Measurements from ENCODE around the gene ZNF512B.
"Not testable (repeated sequence)": the region's sequence is repeated elsewhere in the genome, so short reads cannot be mapped to it uniquely, and the experiment has no call there.

The ZNF512B gene

DNA sequence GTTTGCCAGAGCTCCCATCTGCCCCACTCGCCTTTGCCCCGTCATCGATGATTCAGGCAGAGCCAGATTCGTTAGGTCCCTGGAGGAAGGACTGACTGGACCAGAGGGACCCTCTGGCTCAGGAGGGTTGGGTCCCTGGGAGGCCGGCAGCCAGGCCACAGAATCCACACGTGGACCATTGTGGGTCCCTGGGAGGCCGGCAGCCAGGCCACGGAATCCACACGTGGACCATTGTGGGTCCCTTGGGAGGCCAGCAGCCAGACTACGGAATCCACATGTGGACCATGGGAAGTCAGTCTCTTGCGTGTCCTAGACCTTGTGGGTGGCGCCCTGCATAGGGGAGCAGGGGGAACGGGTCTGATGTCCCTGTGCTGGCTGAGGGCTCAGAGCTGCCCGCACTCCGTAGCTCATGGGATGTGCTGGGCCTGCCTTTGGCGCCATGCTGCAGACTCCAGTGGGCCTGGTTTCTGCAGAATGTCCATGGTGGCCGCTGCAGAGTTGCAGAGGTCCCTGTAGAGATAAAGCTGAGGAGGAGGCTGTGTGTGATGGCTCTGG lies 37.0 kb downstream of the ZNF512B start:
- DNase-seq (ENCODE audit: low read depth): no peak

DNA sequence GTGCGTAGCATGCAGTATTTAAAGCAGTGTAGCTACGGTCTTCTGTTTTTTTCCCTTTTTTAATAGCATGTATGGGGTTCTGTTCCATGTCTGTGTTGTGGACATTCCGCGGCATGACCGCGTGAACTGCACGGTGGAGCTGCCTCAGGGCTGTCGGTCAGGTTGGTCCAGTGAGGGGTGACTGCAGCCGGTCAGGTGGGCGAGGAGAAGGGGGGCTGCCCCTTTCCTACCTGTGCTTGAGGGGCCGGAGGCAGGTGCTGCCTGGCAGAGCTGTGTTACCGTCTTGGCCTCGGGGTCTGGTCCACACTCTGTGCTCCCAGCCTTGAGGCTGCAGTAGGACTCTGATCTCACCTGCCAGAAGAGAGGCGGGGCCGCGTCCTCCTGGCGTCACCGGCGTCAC lies 38.0 kb downstream of the ZNF512B start:
- DNase-seq (ENCODE audit: low read depth): no peak

DNA sequence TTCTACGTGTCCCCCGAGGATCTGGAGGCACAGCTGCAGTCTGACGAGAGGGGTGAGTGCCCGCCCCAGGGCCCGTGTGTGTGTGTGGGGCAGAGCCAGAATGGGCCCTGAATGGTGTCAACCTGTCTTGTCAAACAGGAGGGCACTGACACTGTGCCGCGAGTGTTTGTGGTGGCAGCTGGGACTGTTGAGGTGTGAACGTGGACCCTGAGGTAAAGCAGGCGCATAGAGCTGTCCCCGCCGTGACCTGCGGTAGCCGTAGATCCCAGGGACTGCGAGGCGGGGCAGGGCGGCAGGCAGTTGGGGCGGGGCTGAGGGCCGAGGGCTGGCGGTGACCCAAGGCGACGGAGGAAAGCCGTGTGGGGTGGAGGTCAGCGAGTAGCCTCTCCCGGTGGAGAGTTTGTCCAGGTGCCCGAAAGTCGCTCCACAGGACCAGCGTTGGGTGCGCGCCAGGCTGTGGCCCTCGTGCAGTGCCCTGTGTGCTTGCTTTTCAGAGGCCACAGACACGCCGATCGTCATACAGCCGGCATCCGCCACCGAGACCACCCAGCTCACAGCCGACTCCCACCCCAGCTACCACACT lies 38.7 kb downstream of the ZNF512B start:
- no peak for DNase-seq (ENCODE audit: low read depth)

DNA sequence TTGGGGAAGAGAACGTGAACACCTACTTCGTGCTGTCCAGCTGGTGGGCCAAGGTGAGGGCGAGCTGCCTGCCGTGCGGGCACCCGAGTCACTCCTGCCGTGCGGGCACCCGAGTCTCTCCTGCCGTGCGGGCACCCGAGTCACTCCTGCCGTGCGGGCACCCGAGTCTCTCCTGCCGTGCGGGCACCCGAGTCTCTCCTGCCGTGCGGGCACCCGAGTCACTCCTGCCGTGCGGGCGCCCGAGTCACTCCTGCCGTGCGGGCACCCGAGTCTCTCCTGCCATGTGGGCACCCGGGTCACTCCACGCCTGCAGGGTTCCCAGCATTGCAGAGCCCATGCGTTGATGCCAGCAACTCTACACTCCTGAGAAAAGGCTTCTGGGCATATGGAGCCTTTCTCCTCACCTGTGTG lies 40.3 kb downstream of the ZNF512B start:
- not testable (repeated sequence) for DNase-seq (ENCODE audit: low read depth)

DNA sequence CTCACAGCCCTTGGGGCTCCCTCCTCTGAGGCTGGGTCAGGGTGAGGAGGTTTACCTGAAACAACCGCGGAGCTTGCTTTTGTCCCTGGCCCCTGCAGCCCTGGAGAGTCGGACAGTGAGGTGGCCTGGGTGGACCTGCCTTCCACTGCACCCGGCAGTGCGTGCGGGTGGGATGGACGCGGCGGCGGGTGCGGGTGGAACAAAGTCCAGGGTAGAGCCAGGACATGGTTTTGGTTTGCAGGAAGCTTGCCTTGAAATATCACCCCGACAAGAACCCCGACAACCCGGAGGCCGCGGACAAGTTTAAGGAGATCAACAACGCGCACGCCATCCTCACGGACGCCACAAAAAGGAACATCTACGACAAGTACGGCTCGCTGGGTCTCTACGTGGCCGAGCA lies 40.7 kb downstream of the ZNF512B start:
- DNase-seq (ENCODE audit: low read depth): no peak

DNA sequence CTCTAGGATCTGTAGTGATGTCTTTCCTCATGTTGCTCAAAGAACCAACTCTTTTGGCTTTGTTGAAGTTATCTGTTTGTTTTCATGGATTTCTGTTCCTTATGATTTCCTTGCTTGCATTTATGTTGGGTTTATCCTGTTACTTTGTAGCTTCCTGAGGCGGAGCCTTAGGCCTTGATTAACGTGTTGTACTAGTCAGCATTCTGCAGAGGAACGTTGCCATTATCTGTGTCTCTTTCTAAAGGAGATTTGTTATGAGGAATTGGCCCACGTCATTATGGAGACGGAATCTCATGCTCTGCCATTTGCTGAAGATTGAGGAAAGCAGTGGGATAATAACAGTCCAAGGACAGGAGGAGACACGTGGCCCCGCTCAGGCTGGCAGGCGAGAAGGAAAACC lies 43.4 kb downstream of the ZNF512B start:
- no peak for DNase-seq (ENCODE audit: low read depth)

DNA sequence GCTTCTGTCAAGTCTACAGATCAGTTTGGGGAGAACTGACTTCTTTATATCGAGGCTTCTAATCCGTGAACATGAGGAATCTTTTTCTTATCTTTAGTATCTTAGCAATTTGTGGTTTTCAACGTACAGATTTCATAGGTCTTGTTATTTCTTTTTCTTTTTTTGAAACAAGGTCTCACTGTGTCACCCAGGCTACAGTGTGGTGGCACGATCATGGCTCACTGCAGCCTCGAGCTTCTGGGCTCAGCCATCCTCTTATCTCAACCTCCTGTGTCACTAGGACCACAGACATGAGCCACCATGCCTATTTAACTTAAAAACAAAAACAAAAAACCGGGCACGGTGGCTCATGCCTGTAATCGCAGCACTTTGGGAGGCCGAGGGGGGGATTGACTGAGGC lies 45.5 kb downstream of the ZNF512B start:
- no peak for DNase-seq (ENCODE audit: low read depth)

DNA sequence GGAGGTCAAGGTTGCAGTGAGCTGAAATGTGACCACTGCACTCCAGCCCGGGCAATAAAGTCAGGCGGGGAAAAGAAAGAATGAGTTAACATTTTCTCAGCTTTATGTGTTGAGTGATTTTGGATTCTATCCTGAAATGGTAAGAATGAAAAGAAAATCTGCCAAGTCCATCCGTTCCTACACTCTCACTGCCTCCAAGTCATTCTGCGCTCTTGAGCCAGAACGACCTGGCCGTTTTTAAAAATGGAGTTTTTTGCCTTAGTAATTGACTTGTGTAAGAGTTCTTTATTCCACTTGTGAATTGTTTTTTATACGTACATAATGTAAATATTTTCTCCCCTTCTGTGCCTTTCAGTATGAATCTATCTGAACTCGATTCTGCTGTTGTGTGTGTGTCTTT lies 46.1 kb downstream of the ZNF512B start:
- no peak for DNase-seq (ENCODE audit: low read depth)

DNA sequence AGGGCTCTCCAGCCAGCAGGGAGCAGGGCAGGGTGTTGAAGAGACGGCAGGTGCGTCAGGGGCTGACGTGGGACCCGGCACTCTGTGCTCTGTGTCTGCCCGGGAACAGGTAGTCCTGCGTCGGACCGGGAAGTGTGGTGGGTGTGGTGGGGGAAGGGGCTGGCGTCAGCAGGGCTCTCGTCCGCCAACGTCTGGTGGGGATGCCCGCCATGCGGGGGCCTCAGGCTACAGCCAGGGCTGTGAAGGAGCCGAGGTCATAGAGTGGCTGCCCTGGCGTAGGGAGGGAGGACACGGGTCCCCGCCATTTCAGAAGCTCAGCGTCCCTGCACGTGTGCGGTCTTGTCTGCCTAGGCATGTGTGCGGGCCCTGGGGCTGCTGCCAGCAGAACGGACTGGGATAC lies 49.5 kb downstream of the ZNF512B start:
- no peak for DNase-seq (ENCODE audit: low read depth)

DNA sequence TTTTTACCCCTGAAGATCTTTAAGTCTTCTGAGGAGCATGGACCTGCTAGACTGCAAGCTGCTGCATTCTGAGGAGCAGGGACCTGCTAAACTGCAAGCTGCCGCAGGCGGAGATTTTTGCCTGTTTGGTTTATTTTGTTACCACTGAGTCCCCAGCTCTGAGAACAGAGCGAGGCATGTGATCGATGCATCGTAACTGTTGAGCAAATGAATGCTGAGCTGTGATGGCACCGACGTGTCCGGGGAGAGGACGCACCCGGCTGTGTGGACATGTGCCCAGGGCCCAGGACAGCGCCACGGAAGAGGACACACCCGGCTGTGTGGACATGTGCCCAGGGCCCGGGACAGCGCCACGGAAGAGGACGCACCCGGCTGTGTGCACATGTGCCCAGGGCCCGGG lies 50.6 kb downstream of the ZNF512B start:
- DNase-seq (ENCODE audit: low read depth): no peak

DNA sequence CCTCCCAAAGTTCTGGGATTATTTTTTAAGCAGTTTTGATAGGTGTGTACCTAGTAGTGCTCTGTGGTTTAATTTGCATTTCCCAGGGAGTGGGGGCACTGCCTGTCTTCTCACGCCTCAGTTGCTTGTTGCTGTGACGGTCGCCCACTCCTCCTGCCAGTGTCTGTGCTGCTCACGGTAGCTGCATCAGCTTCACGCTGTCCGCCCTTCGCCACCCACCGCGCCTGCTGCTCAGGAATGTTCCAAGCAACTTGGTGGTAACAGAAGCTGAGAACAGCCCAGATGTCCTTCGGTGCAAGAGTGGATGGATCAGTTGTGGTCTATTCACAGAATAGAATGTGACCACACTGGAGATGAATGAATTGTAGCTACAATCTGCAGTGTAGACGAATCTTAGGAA lies 51.9 kb downstream of the ZNF512B start:
- DNase-seq (ENCODE audit: low read depth): no peak

DNA sequence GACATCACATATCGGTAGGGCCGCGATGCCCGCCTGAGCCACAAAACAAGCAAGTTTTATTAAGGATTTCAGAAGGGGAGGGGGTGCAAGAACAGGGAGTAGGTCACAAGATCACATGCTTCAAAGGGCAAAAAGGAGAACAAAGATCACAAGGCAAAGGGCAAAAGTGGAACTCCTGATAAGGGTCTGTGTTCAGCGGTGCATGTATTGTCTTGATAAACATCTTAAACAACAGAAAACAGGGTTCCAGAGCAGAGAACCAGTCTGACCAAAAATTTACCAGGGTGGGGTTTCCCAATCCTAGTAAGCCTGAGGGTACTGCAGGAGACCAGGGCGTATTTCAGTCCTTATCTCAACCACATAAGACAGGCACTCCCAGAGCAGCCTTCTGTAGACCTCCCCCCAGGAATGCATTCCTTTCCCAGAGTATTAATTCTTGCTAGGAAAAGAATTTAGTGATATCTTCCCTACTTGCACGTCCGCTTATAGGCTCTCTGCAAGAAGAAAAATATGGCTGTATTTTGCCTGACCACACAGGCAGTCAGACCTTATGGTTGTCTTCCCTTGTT lies 53.3 kb downstream of the ZNF512B start:
- not testable (repeated sequence) for DNase-seq (ENCODE audit: low read depth)

DNA sequence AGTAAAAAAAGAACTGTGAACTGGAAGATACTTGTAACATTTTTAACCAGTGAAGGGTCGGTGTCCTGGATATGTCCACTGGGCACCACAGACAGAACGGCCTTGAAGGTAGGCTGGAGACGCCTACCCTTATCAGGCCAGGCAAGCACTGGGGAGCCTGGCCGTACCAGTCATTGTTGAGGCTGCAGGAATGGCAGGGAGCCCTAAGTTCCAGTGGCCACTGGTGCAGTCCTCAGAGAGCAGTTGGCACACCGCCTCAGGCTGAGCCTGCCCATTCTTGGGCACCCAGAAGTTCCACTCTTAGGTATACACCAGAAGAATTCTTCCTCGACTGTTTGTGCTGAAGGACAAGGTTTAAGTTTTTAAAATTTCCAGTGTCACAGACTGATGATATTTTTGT lies 54.3 kb downstream of the ZNF512B start:
- no peak for DNase-seq (ENCODE audit: low read depth)

DNA sequence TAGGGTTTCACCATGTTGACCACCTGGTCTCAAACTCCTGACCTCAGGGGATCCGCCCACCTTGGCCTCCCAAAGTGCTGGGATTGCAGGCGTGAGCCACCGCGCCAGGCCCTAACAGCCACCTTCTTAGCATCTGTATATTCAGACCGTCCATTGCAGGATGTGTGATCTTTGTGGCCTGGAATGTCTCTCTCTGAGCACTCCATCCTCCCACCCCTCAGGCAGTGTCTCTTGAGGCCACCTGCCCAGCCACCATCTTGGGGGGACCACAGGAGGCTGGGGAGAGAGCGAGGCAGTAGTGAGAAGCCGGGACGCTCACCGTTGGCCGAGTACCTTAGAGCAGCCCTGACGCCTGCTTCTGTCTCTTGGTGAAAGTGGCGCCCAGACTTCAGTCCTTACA lies 56.0 kb downstream of the ZNF512B start:
- DNase-seq (ENCODE audit: low read depth): no peak

DNA sequence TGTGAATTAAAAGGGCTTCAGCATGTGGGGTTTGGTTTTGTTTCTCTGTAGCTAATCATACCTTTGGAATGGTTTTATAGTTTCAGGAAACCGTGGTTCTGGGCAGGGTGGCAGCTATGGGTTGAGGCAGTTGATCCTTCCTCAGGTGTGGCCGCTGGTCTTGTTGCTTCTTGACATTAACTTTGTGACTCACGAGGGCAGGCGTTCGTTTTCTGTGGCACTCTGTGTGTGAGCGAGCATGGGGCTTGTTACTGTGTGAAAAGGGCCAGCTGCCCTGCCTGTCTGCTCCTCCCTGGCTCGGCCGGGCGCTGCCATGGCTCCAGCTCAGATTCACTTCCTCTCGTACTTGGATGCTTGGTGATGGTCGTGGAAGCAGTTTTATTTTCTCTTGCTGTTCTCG lies 58.6 kb downstream of the ZNF512B start:
- no peak for DNase-seq (ENCODE audit: low read depth)

DNA sequence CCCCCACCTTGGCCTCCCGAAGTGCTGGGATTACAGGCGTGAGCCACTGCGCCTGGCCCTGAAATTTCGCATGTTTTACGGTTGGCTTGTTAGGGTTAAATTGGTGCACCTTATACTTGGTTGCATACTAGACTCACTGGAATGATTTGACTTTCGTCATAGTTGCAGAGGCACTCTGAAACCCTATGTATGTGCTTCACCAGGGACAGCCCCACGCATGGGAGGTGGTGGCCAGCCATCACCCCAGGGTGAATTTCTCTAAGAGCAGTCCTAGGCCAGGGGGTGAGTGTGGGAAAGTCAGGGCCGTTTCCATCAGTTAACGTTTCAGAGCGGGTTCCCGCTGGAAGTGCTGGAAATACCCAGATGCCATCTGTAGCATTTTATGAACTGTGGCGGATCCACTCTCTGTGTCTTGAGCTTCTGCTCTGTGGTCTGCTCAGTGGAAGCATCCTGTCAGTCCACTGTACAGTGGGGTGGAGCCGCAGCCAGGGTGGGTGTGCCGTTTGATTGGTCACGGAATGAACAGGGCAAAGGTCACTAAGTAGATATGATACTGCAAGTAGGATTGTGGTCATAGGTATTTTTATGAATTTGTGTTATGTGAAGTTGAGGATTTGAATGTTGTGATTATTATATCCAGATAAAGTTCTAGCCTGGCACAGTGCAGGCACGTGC lies 61.6 kb downstream of the ZNF512B start:
- DNase-seq (ENCODE audit: low read depth): no peak

All from activated T-cell treated with anti-CD3 and anti-CD28 coated beads for 1 hour (primary cell).